ENCODE data around the gene ORAI1. TPM values are rescaled to one million over a fixed set of nuclear protein-coding genes. Genes with fewer than 3 reads are reported as not detected.

Gene ORAI1
- total and polyA plus RNA-seq, 2 of the 13 experiments (the other 11 are each of a cell fraction or from before 2014, with no cell fraction given), result 9.2 to 17.2 TPM

DNA sequence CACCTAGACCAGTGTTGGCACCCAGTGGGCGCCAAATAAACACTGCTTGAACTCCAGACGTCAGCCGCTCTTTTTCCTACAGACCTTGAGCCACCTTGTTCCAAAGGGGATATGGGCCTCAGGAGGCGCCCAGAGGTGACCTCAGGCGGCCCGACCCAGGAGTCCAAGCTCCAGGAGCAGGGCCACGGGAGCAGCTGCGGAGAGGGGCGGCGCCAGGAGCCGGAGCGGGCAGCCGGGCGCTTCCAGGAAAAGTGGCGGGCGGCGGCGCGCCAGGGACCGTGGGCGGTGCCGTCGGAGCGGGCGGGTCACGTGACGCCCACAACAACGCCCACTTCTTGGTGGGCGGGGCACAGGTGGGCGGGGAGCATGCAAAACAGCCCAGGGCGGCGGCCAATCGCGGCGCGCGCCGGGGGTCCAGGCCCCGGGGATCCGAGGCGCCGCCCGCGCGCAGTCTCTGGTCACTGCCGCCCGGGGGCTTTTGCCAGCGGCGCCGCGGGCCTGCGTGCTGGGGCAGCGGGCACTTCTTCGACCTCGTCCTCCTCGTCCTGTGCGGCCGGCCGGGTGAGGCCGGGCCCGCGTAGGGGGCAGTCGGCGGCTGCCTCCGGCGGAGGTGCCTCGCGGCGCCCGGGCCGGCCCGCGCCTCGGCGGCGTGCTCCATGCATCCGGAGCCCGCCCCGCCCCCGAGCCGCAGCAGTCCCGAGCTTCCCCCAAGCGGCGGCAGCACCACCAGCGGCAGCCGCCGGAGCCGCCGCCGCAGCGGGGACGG, at the start of gene ORAI1 (continued):
- TF ChIP-seq ZNF280D (CRISPR knock-in tag; IDR thresholded peaks at IDR 0.05) (no peak), TSC22D2 (CRISPR knock-in tag; IDR thresholded peaks at IDR 0.05; ENCODE audit: borderline replicate concordance) (no peak), ZNF260 (CRISPR knock-in tag; IDR thresholded peaks at IDR 0.05; ENCODE audit: borderline replicate concordance, low read depth) (no peak), ZNF782 (CRISPR knock-in tag; IDR thresholded peaks at IDR 0.05; ENCODE audit: borderline replicate concordance) (no peak; the same call in 1 of the 2 replicates), ATAD3A (CRISPR knock-in tag; IDR thresholded peaks at IDR 0.05) (no peak), GRHL1 (CRISPR knock-in tag; conservative IDR thresholded peaks at IDR 0.05) (no peak), ZNF17 (CRISPR knock-in tag; IDR thresholded peaks at IDR 0.05) (no peak), ZNF276 (CRISPR knock-in tag; IDR thresholded peaks at IDR 0.05; ENCODE audit: low read depth) (no peak), RARA (CRISPR knock-in tag; IDR thresholded peaks at IDR 0.05) (peak; percentile 70; the same call in 1 of the 2 replicates), JDP2 (CRISPR knock-in tag; IDR thresholded peaks at IDR 0.05; ENCODE audit: borderline replicate concordance) (no peak), ZNF546 (CRISPR knock-in tag; conservative IDR thresholded peaks at IDR 0.05) (no peak), ZNF800 (CRISPR knock-in tag; IDR thresholded peaks at IDR 0.05) (peak; percentile 72; the same call in 1 of the 2 replicates), ZNF570 (CRISPR knock-in tag; IDR thresholded peaks at IDR 0.05; ENCODE audit: borderline replicate concordance) (no peak)
- TF ChIP-seq, protein P1, sequence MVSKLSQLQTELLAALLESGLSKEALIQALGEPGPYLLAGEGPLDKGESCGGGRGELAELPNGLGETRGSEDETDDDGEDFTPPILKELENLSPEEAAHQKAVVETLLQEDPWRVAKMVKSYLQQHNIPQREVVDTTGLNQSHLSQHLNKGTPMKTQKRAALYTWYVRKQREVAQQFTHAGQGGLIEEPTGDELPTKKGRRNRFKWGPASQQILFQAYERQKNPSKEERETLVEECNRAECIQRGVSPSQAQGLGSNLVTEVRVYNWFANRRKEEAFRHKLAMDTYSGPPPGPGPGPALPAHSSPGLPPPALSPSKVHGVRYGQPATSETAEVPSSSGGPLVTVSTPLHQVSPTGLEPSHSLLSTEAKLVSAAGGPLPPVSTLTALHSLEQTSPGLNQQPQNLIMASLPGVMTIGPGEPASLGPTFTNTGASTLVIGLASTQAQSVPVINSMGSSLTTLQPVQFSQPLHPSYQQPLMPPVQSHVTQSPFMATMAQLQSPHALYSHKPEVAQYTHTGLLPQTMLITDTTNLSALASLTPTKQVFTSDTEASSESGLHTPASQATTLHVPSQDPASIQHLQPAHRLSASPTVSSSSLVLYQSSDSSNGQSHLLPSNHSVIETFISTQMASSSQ (IDR thresholded peaks at IDR 0.05; ENCODE audit: low read depth), result no peak
- TF ChIP-seq, protein P1 (CRISPR knock-in tag; IDR thresholded peaks at IDR 0.05; ENCODE audit: borderline replicate concordance), result no peak; the same call in 1 of the 2 replicates
